Femur (tissue), 1 donor: ENCODE results near the gene VSTM2L.

Source experiments
- DNase-seq: peaks from one replicate; pipeline ENCODE4 v3.0.0-alpha.2; 2017

Gene VSTM2L

DNA sequence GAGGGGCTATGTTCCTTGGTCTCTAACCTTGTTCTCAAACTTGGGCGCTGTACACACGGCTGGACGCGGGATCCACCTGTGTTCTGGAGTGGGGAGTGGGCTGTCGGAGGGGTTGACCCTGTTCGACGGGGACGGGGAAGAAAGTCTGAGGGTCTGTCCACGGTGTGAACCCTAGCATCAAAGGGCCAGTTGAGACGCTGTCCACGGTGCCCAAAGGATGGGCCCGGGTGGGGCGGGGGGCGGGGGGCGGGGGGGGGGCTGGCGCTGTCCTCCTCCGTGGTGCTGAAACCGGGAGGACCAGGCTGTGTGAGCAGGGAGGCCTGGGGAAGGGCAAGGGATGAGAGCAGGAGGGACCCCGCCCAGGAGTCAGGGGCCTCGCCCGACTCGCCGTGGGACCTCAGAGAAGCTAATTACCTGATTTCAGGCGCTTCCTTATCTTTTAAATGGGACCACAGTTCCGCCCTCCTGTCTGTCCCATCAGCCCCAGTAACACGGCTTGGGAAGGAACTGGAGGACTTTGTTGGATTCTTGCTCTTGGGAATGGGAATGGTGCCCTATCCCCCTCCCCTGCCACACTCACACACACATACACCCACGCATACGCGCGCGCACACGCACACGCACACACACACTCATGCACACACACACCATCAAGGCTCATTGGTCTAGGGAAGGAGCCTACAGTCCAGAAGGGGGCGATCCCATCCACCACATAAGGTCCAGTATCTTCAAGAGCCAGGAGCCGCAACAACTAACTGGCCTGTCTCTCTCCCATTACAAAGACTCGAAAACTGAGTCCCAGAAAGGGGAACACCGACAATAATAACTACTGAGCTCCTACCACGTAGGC is 1.0 kb upstream of the VSTM2L start:
- peak; percentile 65 for DNase-seq

- DNase-seq: no peak
Measured at GRCh38 chr20:37903317-37904007, 535 bp downstream of the VSTM2L start.

GRCh38 chr20:37904008-37904642 is 1.2 kb downstream of the VSTM2L start:
- DNase-seq: no peak

- no peak for DNase-seq
Measured at GRCh38 chr20:37904845-37905373, 2.0 kb downstream of the VSTM2L start.

DNA sequence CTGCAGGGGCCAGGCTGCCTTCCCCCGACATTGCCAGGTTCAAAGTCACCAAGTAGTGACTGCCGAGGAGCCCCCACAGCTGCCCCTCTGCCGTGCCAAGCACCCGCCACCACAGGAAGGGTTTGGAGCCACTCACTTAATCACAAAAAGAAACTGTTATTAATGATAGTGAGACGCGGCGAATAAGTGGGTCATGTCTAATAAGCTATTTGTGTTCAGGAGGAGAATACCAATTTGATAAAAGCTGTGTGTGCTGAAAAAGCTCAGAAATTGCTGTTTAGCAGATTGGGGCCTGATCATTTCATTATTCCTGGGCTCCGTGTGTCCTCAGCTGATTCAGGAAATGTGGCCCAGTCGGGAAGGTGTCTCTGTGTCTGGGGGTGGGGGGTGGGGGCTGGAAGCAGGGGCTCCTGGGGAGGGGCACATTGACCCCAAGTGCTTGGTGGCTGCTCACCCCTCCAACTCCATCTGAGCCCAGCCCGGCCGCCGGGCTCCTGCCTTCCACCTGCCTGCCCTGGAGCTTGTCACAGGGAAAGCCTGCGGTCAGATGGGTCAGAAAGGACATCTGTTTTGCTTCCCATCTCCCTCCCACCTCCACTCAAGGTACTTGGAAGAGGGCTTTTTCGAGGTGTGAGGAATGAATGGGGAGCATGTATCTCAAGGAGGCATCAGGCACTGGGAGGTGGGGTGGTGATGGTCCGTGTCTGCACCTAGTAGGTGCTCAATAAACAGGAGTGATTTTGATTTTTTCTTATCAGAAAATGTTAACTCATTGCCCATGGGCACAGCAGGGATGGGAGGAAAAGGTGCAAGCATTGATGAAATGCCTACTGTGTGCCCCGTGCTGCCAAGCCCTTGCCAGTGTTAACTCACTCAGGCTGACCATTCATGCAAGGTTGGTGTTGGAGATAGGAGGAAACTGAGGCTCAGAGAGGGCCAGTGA is 3.0 kb downstream of the VSTM2L start:
- no peak for DNase-seq

- no peak for DNase-seq
Measured at GRCh38 chr20:37907330-37907676, 4.4 kb downstream of the VSTM2L start.

DNA sequence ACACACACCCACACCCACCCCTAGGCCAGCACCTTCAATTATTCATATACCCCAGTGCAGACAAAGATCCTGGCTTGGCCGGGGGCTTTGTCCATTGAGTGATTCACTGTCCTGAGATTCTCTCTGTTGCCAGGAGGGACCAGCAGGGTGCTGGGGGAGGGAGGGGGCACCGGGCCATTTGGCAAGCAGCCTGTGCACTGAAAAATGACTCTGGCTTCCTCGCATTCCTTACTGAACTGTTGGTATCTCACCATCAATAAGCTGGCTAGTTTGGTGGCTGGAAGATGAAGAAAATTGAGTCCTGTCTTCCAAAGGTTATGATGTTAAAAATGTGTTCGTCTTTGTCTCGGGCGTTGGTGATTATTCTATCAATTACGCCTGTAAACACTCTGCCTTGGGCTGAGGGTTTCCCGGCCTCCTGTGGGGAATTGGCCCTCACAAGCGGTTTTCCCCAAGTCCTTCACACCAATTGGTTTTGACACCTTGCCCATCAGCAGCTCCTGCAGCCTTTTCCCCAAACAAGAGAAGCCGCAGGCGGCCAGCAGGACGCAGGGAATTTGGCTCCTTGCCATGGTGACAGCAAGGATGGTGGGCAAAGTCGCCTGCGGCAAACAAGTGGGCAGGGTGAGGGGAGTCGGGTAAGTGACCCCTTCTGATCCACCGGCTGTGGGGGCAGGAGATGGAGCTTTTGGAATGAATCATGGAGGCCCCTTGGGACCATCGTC is 4.9 kb downstream of the VSTM2L start:
- no peak for DNase-seq

DNA sequence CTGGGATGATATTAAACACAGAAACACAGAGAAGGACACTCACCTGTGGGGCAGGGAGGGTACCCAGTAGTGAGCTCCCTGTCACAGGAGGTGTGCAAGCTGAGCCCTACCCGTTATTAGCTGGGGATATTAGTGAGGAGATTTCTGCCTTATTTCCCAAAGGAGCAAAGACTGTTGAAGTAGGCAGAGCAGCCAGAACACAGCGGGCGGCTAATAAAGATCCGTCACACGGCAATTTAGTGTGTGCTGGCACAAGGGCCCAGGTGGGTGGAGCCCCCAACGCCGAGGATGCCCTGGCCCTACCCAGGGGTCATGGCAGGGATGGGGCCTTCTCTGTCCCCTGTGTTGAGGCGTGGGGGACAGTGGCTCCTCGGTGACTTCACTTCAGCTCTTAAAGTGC is 8.3 kb downstream of the VSTM2L start:
- DNase-seq: no peak

DNA sequence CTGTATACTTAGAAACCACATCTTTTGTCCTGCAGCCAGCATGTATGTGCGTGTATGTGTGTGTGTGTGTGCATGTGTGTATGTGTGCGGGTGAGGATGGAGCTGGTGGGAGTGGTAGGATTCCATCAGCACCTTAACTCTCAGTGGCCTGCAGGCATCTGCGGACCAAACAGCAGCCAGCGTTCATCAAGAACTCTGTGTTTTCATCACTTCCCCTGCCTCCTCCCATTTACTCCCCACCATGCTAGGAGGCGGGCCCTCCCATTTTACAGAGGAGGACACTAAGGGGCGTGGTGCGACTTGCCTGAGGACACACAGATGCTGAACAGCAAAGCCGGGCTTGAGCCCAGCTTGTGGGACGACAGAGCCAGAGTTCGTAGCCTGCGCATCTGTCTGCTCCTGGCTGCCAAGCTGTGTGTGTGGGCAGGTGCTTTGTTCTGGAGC is 8.9 kb downstream of the VSTM2L start:
- DNase-seq: peak; percentile 86

GRCh38 chr20:37912874-37913273 is 9.9 kb downstream of the VSTM2L start:
- no peak for DNase-seq

DNA sequence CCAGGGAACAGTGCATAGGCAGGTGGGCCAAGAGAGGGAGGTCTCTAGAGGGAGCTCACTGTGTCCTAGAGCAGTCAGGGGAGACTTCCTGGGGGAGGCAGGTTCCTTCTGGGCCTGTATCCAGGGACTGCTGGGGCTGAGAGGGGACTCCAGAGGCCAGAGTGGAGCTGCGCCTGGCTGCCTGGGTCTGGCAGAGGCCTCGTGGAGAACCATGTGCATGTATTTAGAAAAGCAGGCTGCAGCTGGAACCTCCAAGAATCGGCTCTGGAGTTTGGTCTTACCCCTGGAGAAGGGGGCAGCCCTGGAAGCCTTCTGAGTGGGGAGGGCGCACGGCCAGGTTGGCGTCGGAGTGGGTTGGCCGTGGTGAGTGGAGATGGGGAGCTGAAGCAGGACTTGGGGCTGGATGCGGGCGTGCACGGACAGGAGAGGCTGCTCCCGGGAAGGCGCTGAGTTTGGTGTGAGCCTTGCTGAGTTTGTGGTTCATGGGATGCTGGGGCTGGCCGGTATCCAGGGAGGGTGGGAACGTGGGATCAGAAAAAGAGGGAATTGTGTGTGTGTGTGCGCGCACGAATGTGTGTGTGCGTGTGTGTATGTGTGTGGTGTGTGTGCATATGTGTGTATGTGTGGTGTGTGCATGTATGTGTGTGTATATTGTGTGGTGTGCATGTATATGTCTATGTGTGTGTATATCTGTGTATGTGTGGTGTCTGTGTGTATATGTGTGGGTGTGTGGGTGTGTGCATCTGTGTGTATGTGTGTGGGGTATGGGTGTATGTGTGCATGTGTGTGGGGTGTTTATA is 10.8 kb downstream of the VSTM2L start:
- no peak for DNase-seq

DNA sequence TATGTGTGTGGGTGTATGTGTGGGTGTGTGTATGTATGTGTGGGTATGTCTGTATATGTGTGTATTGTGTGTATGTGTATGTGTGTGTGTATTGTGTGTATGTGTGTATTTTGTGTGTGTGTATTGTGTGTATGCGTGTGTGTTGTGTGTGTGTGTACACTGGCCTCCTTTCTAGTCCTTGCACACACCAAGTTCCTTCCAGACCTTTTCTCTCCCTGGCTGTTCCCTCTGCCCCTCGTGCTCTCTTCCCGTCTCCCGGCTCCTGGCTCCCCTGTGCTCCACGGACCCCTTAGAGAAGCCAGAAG is 11.4 kb downstream of the VSTM2L start:
- no peak for DNase-seq

DNA sequence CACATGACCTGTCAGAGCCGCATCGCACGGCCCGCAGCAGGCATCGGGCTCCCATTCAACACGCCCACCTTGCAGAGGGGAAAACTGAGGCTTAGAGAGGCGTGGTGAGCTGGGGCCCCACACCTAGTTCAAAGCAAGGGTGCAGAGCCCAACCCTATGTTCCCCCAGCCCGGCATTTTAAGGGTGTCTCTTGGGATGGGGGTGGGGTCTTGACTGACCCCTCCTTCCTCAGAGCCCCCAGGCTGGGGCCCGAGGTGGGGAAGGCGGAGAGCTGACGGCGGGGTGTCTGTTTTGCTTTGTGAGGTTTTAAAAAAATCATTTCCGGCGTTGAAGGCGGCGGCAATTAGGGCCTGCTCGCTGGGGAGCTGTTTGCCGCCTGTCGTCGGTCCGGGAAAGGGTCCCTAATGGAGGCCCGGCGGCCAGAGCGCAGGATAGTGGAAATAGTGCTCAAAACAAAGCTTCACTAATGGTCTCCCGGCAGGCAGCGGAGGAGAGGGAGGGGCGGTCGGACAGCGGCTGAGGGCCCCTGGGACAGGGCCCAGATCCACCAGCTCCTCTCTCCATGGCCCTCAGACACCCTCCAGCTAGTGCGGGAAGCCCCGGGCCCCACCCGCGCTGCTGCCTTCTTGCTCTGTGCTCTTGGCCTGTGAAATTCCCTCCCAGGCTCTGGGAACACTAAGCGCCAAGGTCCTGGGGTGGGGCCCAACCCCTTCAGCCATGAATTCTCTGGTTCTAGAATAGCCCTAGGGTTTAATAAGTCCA is 11.9 kb downstream of the VSTM2L start:
- DNase-seq: peak; percentile 52

DNA sequence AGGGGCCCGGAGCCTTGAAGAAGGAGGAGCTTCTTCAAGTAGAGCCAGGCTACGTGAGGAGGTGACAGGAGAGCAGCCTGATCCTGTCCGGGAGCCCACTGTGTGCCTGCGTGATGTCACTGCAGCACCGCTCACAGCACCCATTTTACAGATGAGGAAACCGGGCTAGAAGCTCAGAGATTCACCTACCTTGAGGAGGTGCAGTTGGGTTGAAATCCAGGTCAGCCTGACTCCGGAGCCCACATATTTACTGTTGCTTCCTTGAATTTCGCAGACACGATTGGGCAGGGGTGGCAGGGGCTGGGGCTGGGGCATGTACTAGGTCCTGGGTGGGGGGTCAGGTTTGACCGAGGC is 12.5 kb downstream of the VSTM2L start:
- DNase-seq: no peak

DNA sequence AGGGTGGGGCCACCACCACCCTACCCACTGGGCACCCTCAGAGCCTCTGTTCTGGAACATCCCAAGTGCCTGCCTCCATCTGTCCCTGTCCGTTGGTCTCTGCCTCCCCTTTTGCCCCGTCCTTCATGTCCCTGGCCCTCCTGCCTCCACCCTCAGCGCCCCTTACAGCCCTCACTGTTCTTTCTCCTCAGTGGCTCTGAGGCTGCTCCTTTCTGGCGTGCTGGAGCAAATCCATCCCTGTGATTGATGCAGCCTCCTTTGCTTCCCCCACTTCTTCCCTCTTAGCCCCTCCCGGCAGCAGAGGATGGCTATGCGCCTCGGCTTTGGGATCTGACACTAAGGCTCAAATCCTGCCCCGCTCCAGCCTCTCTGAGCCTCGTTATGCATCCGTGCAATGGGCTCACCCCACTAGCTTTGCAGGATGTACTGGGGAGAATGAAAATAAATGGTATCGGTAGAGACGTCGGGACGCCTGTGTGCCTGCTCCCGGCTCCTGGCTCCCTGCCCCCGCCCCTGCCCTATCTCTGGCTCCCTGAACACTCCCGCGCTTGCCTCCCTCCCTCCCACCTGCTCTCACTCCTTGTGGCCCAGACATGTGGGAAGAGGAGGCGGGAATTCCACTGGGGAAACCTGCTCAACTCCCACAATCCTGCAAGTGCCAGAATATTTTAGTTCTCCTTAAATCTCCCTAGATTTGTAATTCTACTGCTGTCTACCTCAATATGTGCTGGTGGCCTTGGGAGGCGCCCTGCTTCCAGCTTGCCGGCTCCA is 13.1 kb downstream of the VSTM2L start:
- DNase-seq: no peak

DNA sequence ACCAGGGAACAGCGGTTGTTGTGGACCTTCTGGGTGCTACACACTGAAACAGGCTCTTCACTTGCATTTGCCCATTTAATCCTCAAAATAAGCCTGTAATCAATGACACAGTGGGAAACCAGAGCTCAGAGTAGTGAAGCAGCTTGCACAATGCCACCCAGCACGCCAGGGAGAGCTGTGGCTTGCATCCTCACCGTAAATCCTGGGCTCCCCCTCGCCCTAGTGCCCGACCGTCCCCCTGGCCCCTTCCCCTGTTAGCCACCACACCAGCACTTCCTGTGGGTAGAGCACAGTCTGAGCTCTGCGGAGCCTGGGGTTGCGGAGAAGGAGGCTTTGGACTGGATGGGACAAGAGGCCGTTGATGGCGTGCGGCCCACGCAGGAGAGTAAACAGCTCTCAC is 14.5 kb downstream of the VSTM2L start:
- DNase-seq: no peak

DNA sequence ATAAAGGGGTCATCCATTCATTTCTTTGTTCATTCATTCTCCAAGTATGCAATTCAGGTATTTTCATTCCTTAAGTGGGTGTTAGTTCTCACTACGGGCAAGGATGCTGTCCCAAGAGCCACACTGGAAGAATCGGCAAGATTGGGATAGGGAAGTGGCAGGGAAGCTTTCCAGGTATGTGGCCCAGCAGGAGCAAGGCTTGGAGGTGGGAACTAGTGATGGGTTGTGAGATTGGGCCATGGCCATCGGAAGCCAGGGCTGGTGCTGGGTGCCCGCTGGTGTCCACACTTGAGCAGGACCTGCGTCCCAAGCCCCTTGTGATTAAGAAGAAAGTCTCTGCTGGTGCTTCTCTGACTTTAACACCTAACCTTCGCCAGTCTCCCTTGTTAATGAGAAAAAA is 15.1 kb downstream of the VSTM2L start:
- DNase-seq: no peak

- DNase-seq: no peak
Measured at GRCh38 chr20:37919389-37920040, 16.6 kb downstream of the VSTM2L start.

- DNase-seq: no peak
Measured at GRCh38 chr20:37920270-37920669, 17.3 kb downstream of the VSTM2L start.
